ENCODE results near the gene MICOS13.

Gene MICOS13

GRCh38 chr19:5631567-5632240 lies 48.6 kb downstream of the MICOS13 start:
- DNase-seq: no peak

GRCh38 chr19:5628919-5629481 lies 51.3 kb downstream of the MICOS13 start:
- peak in 1 of 56 donors; percentile 6 for DNase-seq

GRCh38 chr19:5628461-5628860 lies 51.9 kb downstream of the MICOS13 start:
- DNase-seq: no peak
